K562 (cell line): ENCODE data around the gene SORBS2. TPM values are rescaled to one million over a fixed set of nuclear protein-coding genes. Genes with fewer than 3 reads are reported as not detected.

Source experiments
- ATAC-seq: fragments of 200-7000 bp; cut with Tn5 transposase; 3 replicates; pipeline ENCODE4 v1.9.1; 2020; ENCODE audit warnings: moderate library complexity
- BruUV-seq: library from RNA; stranded (reverse); fragments of 400-500 nt; replicated peaks from 2 replicates; lab custom pipeline; 2021; lab: Mats Ljungman, UMichigan
- CTCF ChIA-PET: fragments of 300-600 bp; formaldehyde crosslinking; extraction: SDS; loops from one replicate; lab custom pipeline; 2021; ENCODE audit warnings: low intra/inter-chr PET ratio; lab: Yijun Ruan, JAX
- POLR2A ChIA-PET: fragments of 300-600, 350-650 bp; sonication (Branson Sonifier 250); formaldehyde crosslinking; extraction: SDS; loops from one replicate; lab custom pipeline; 2021; ENCODE audit warnings: antibody characterized with exemption, inconsistent platforms; lab: Yijun Ruan, JAX
- DNase-seq, 4 experiments: peaks; one replicate each; pipeline versions ENCODE4 v3.0.0 to v3.0.0-alpha.2; 2011 to 2018; ENCODE audit warnings: low spot score in 3 of 4, mixed read lengths in 3 of 4; ENCODE audit errors: extremely low read depth in 1 of 4
- FAIRE-seq: peaks from 2 replicates; lab custom pipeline; 2011; peaks lifted over from hg19 to GRCh38; lab: Jason Lieb, UNC
- H2AFZ ChIP-seq: 2 replicates; pipeline ENCODE4 v1.6.0; 2011; ENCODE audit warnings: low read depth, low read length, control low read depth, inconsistent platforms
- H3K27ac ChIP-seq: fragments of 200-600 bp; 3 replicates; pipeline ENCODE4 v1.8.0; 2011; ENCODE audit warnings: low read depth, mild to moderate bottlenecking, control low read depth, inconsistent platforms, low read length, moderate library complexity, mixed read lengths; ENCODE audit errors: extremely low read depth
- H3K27me3 ChIP-seq, 2 experiments: fragments of 300-600 bp in 1 of 2; 2 replicates in 1 of 2; 3 replicates in 1 of 2; pipeline versions ENCODE4 v1.6.0 to v1.8.0; 2011; ENCODE audit warnings: inconsistent platforms in 2 of 2, low read length in 2 of 2, mild to moderate bottlenecking in 1 of 2, mixed read lengths in 1 of 2, moderate library complexity in 1 of 2; ENCODE audit not compliant: control insufficient read depth in 2 of 2, insufficient read depth in 2 of 2
- H3K36me3 ChIP-seq: fragments of 300-600 bp; 3 replicates; pipeline ENCODE4 v1.8.0; 2011; ENCODE audit warnings: mild to moderate bottlenecking, low read length, inconsistent platforms; ENCODE audit not compliant: control insufficient read depth, insufficient read depth
- H3K4me1 ChIP-seq, 2 experiments: fragments of 200-600 bp in 1 of 2; replicated peaks in 1 of 2; 2 replicates in 1 of 2; 3 replicates in 1 of 2; pipeline versions ENCODE4 v1.5.1 to v1.8.0; 2011; ENCODE audit warnings: inconsistent platforms in 2 of 2, low read length in 2 of 2, mild to moderate bottlenecking in 1 of 2, mixed read lengths in 1 of 2, moderate library complexity in 1 of 2; ENCODE audit not compliant: control insufficient read depth in 2 of 2, insufficient read depth in 2 of 2
- H3K4me2 ChIP-seq: 2 replicates; pipeline ENCODE4 v1.6.1; 2011; ENCODE audit warnings: low read length, control low read depth, inconsistent platforms, mixed read lengths; ENCODE audit not compliant: insufficient read depth
- H3K4me3 ChIP-seq: fragments of 200-600 bp; sonication (generic), shearing (Covaris generic); 2 replicates; pipeline ENCODE4 v1.5.1; 2016; ENCODE audit warnings: control low read depth, inconsistent platforms
- H3K79me2 ChIP-seq: fragments of 200-600 bp; 3 replicates; pipeline ENCODE4 v1.8.0; 2011; ENCODE audit warnings: low read length, inconsistent platforms; ENCODE audit not compliant: control insufficient read depth, insufficient read depth
- H3K9ac ChIP-seq, 2 experiments: 2 replicates each; pipeline versions ENCODE4 v1.6.0 to v1.6.1; 2011; ENCODE audit warnings: low read depth in 2 of 2, low read length in 2 of 2, control low read depth in 1 of 2, inconsistent platforms in 1 of 2, mild to moderate bottlenecking in 1 of 2, mixed read lengths in 1 of 2; ENCODE audit not compliant: insufficient read depth in 1 of 2
- H3K9me1 ChIP-seq: one replicate; pipeline ENCODE4 v1.6.0; 2011; ENCODE audit warnings: inconsistent platforms, mild to moderate bottlenecking, low read length, moderate library complexity; ENCODE audit not compliant: control insufficient read depth, insufficient read depth
- H3K9me3 ChIP-seq: replicated peaks from 2 replicates; pipeline ENCODE4 v1.5.1; 2011; ENCODE audit warnings: low read depth, low read length, inconsistent platforms; ENCODE audit not compliant: control insufficient read depth, insufficient read depth
- H4K20me1 ChIP-seq: replicated peaks from 2 replicates; pipeline ENCODE4 v1.6.1; 2011; ENCODE audit warnings: low read length, inconsistent platforms, mixed read lengths; ENCODE audit not compliant: control insufficient read depth, insufficient read depth
- ATF1 ChIP-seq, 2 experiments: fragments of 450-650 bp in 1 of 2; IDR thresholded peaks; 2 replicates each; pipeline ENCODE4 v1.6.1; 2016; ENCODE audit warnings: missing compliant biosample characterization in 1 of 2, missing genetic modification characterization in 1 of 2
- CBX5 ChIP-seq: IDR thresholded peaks from 2 replicates; pipeline ENCODE4 v1.6.1; 2014; ENCODE audit warnings: low read depth, borderline replicate concordance
- ETV1 ChIP-seq: fragments of 450-650 bp; conservative IDR thresholded peaks from 2 replicates; pipeline ENCODE4 v1.6.1; 2016; ENCODE audit warnings: missing genetic modification characterization, control low read depth, low read depth, missing compliant biosample characterization
- FOXJ2 ChIP-seq: fragments of 200-800 bp; sonication (Bioruptor generic); IDR thresholded peaks from 2 replicates; pipeline ENCODE4 v1.6.1; 2016; ENCODE audit warnings: missing genetic modification characterization, missing compliant biosample characterization
- FOXK1 ChIP-seq: sonication (generic); formaldehyde crosslinking; IDR thresholded peaks from 2 replicates; pipeline ENCODE4 v1.8.0; 2022; ENCODE audit warnings: missing genetic modification reagents, mild to moderate bottlenecking, borderline replicate concordance
- HDAC6 ChIP-seq: IDR thresholded peaks from 2 replicates; pipeline ENCODE4 v1.6.1; 2012; ENCODE audit warnings: low read depth, mild to moderate bottlenecking, control low read depth, inconsistent platforms, low read length, moderate library complexity
- MEIS2 ChIP-seq: fragments of 450-650 bp; IDR thresholded peaks from 2 replicates; pipeline ENCODE4 v1.6.1; 2014; ENCODE audit warnings: mild to moderate bottlenecking; ENCODE audit not compliant: partially characterized antibody
- NBN ChIP-seq: fragments of 450-650 bp; IDR thresholded peaks from 2 replicates; pipeline ENCODE4 v1.6.1; 2016; ENCODE audit warnings: low read depth, mild to moderate bottlenecking
- PHTF2 ChIP-seq: fragments of 250-450 bp; sonication (Bioruptor Pico); IDR thresholded peaks from 2 replicates; pipeline ENCODE4 v1.5.0; 2021; ENCODE audit warnings: mild to moderate bottlenecking
- PRPF4 ChIP-seq: fragments of 200-400 bp; formaldehyde crosslinking; IDR thresholded peaks from one replicate; pipeline ENCODE4 v1.6.1; 2017; ENCODE audit warnings: low read length, low read depth, mild to moderate bottlenecking; ENCODE audit not compliant: insufficient read depth, poor library complexity, severe bottlenecking
- SRSF9 ChIP-seq: fragments of 200-400 bp; formaldehyde crosslinking; IDR thresholded peaks from 2 replicates; pipeline ENCODE4 v1.6.1; 2017; ENCODE audit warnings: low read depth, low read length, borderline replicate concordance
- ZNF121 ChIP-seq: sonication (generic); formaldehyde crosslinking; conservative IDR thresholded peaks from 2 replicates; pipeline ENCODE4 v1.8.0; 2022; ENCODE audit warnings: missing genetic modification reagents
- ZNF41 ChIP-seq: fragments of 250-450 bp; sonication (Bioruptor Pico); conservative IDR thresholded peaks from 2 replicates; pipeline ENCODE4 v1.4.0; 2020; ENCODE audit warnings: mild to moderate bottlenecking
- ZNF586 ChIP-seq: fragments of 450-650 bp; formaldehyde crosslinking; conservative IDR thresholded peaks from 2 replicates; pipeline ENCODE4 v1.4.0; 2020; ENCODE audit warnings: mild to moderate bottlenecking, moderate library complexity
- WGBS: fragments of 100-300 bp; shearing (Covaris generic); methylation state at CpG from one replicate; pipeline ENCODE4 v1.1.6; 2016; ENCODE audit warnings: low coverage, mixed read lengths; ENCODE audit not compliant: insufficient coverage; ENCODE audit errors: missing lambda C conversion rate; 5-methylcytosine and 5-hydroxymethylcytosine counted together
- in situ Hi-C: fragments of 300-500 bp; cut with MboI; formaldehyde crosslinking; loops from 4 replicates; pipeline ENCODE4 v1.15.0; 2018; ENCODE audit warnings: inconsistent platforms, mixed read lengths
- intact Hi-C: fragments of 100-400 bp; cut with micrococcal nuclease; formaldehyde crosslinking; loops from 2 replicates; pipeline ENCODE4 v1.14.2; 2022
- polyA plus RNA-seq, 8 experiments: library from polyadenylated mRNA; depleted of rRNA in 4 of 8; stranded (reverse) in 5 of 8; unstranded in 3 of 8; fragments of >200 nt; fragmentation: Nextera tagmentation in 2 of 8; fragmentation: Illumina TruSeq in 1 of 8; extraction: Ambion mirVana in 2 of 8; extraction: Trizol in 1 of 8; gene quantifications; 2 replicates each; pipeline versions ENCODE4 v1.2.1 to v1.2.3, GENCODE V29; 2011 to 2014; ENCODE audit warnings: inconsistent platforms in 1 of 8, missing spikeins in 1 of 8
- total RNA-seq, 7 experiments: library from RNA; depleted of rRNA in 6 of 7; stranded (reverse); fragments of >200 nt in 6 of 7; fragmentation: Illumina TruSeq in 2 of 7; extraction: Trizol in 2 of 7; gene quantifications; 2 replicates each; pipeline versions ENCODE4 v1.2.1 to v1.2.3, GENCODE V29; 2011 to 2021; ENCODE audit warnings: low replicate concordance in 1 of 7
- TF ChIP-seq, protein P1 (sequence below): fragments of 250-450 bp; sonication (Bioruptor Pico); IDR thresholded peaks from 2 replicates; pipeline ENCODE4 v1.5.0; 2021
- TF ChIP-seq, protein P2 (sequence below): sonication (generic); formaldehyde crosslinking; IDR thresholded peaks from 2 replicates; pipeline ENCODE4 v1.8.0; 2022; ENCODE audit warnings: mild to moderate bottlenecking, missing genetic modification reagents
- TF ChIP-seq, protein P3 (sequence below): fragments of 450-650 bp; IDR thresholded peaks from 2 replicates; pipeline ENCODE4 v1.6.1; 2016; ENCODE audit warnings: borderline replicate concordance

The SORBS2 gene
- total and polyA plus RNA-seq, 9 of the 15 experiments (the other 6 are each of a cell fraction or from before 2014, with no cell fraction given): 0.29 TPM; not detected in 8

DNA sequence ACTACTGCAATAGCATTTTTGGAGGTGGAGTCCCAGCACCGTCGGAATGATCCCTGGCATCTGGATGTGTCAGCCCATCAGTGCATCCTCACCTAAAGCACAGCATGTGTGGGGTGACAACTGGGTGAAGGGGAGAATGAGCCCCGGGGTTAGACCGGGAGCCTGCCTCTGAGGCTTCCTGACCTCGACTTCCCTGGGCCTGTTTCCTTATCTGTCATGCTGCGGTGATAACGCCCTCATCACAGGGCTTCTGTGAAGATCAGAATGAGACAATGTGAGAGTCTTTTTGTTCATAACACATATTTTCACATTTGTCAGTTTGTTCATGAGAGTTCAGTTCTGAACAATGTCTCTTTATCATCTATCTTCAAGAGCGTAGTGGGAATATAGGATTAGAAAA, 245.6 kb downstream of the SORBS2 start:
- intact Hi-C loops: no loop called here
- H2AFZ ChIP-seq: peak overlapping the region; percentile 17; the same call in 1 of the 2 replicates
- no peak for DNase-seq
- TF ChIP-seq ZNF41 (CRISPR knock-in tag) (no peak), FOXJ2 (tag) (no peak), NBN (no peak), MEIS2 (no peak), ZNF121 (CRISPR knock-in tag) (no peak), ATF1 (CRISPR knock-in tag; IDR thresholded peaks at IDR 0.05) (no peak), ATF1 (tag; IDR thresholded peaks at IDR 0.05) (no peak), SRSF9 (no peak), ZNF586 (no peak), PRPF4 (no peak), HDAC6 (no peak), ETV1 (tag) (no peak), CBX5 (no peak), FOXK1 (CRISPR knock-in tag) (no peak), PHTF2 (CRISPR knock-in tag) (no peak)
- TF ChIP-seq, protein P1, sequence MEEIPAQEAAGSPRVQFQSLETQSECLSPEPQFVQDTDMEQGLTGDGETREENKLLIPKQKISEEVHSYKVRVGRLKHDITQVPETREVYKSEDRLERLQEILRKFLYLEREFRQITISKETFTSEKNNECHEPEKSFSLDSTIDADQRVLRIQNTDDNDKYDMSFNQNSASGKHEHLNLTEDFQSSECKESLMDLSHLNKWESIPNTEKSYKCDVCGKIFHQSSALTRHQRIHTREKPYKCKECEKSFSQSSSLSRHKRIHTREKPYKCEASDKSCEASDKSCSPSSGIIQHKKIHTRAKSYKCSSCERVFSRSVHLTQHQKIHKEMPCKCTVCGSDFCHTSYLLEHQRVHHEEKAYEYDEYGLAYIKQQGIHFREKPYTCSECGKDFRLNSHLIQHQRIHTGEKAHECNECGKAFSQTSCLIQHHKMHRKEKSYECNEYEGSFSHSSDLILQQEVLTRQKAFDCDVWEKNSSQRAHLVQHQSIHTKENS (CRISPR knock-in tag): no peak
- TF ChIP-seq, protein P2, sequence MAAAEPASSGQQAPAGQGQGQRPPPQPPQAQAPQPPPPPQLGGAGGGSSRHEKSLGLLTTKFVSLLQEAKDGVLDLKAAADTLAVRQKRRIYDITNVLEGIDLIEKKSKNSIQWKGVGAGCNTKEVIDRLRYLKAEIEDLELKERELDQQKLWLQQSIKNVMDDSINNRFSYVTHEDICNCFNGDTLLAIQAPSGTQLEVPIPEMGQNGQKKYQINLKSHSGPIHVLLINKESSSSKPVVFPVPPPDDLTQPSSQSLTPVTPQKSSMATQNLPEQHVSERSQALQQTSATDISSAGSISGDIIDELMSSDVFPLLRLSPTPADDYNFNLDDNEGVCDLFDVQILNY (CRISPR knock-in tag): no peak
- TF ChIP-seq, protein P3, sequence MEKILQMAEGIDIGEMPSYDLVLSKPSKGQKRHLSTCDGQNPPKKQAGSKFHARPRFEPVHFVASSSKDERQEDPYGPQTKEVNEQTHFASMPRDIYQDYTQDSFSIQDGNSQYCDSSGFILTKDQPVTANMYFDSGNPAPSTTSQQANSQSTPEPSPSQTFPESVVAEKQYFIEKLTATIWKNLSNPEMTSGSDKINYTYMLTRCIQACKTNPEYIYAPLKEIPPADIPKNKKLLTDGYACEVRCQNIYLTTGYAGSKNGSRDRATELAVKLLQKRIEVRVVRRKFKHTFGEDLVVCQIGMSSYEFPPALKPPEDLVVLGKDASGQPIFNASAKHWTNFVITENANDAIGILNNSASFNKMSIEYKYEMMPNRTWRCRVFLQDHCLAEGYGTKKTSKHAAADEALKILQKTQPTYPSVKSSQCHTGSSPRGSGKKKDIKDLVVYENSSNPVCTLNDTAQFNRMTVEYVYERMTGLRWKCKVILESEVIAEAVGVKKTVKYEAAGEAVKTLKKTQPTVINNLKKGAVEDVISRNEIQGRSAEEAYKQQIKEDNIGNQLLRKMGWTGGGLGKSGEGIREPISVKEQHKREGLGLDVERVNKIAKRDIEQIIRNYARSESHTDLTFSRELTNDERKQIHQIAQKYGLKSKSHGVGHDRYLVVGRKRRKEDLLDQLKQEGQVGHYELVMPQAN: no peak

More for the DNA sequence above, 245.6 kb downstream of the SORBS2 start:
- Histone ChIP-seq H3K4me1 (peaks cover 0 to 15% of the 10 kb centered on the region in 2 experiments; a peak in 4 of 5 replicates), H3K36me3 (no peaks in the 10 kb centered on the region), H3K27ac (no peak overlapping the region), H3K4me2 (no peak overlapping the region), H3K9me3 (no peaks in the 10 kb centered on the region), H3K4me3 (no peak overlapping the region), H3K9me1 (no peaks in the 10 kb centered on the region), H3K9ac (no peak overlapping the region), H3K27me3 (no peaks in the 10 kb centered on the region; a peak in 1 of 5 replicates), H3K79me2 (no peaks in the 10 kb centered on the region), H4K20me1 (no peaks in the 10 kb centered on the region)
- in situ Hi-C loops: no loop called here
- 6% methylated on average over 8 of the region's 8 CpGs for WGBS
- no TSS peak for BruUV-seq
- peak; percentile 19; the same call in 1 of the 3 replicates for ATAC-seq
- CTCF ChIA-PET: no interaction called here
- no peak for FAIRE-seq
- POLR2A ChIA-PET: no interaction called here
